ENCODE data around the gene XG. TPM values are rescaled to one million over a fixed set of nuclear protein-coding genes. Genes with fewer than 3 reads are reported as not detected.
"Not testable (repeated sequence)": the region's sequence is repeated elsewhere in the genome, so short reads cannot be mapped to it uniquely, and the experiment has no call there.

Gene XG
- polyA plus RNA-seq, 3 donors = 0.25 to 0.33 (median 0.30) TPM

DNA sequence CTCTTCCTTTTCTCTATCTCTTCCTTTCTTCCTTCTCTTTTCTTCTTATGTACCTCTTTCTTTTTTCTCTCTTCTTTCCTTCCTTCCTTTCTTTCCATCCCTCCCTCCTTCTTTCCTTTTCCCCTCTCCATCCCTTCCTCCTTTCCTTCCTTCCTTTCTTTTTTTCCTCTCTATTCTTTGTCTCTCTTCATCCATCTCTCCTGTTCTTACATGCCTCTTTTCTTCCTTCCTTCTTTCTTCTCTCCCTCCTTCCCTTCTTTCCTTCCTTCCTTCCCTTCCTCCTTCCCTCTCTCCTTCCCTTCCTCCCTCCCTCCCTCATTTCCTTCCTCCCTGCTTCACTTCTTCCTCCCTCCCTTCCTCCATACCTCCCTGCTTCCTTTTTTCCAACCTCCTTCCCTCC, 19.2 kb upstream of the XG start:
- no peak for DNase-seq

GRCh38 chrX:2733286-2733685, 18.6 kb upstream of the XG start:
- DNase-seq = no peak

DNA sequence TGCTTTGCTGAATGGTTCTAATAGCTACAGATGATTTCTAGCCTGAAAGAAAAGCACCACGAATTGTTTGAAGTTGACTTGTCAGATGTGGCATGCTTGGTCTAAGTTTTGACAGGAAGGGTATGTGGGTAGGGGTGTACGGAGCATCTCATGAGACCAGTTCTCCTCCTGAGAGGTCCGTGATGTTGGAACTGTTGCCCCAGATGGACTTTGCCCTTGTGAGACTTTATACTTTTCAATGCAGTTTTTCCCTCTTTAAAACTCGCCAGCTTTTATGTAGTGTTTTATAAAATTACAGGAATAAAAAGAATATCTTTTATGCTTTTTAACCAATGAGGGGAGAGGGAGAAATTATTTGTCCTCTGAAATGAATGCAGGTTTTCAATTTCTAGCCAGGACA, 16.6 kb upstream of the XG start:
- DNase-seq = no peak

GRCh38 chrX:2740672-2741071, 11.2 kb upstream of the XG start:
- DNase-seq = no peak

- DNase-seq = no peak
Observed at GRCh38 chrX:2741386-2741785, 10.5 kb upstream of the XG start.

DNA sequence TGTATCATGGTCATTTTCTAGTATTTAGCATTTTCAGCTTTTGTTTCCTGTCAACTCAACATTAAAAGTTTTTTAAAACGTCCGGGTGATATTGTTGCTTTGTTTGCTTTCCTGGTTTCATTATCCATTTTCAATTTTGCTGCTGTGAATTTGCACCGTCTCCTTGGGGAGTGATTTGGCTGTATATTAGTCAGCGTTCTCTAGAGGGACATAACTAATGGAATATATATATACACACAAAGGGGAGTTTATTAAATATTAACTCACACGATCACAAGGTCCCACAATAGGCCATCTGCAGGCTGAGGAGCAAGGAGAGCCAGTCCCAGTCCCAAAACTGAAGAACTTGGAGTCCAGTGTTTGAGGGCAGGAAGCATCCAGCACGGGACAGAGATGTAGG, 5.6 kb upstream of the XG start:
- not testable (repeated sequence) for DNase-seq

- DNase-seq = no peak
Observed at GRCh38 chrX:2748171-2748814, 3.5 kb upstream of the XG start.

GRCh38 chrX:2748815-2749188, 3.0 kb upstream of the XG start:
- DNase-seq = no peak

- no peak for DNase-seq
Observed at GRCh38 chrX:2751291-2751690, 549 bp upstream of the XG start.

- not testable (repeated sequence) for DNase-seq
Observed at GRCh38 chrX:2752441-2752840, 601 bp downstream of the XG start.

- not testable (repeated sequence) for DNase-seq
Observed at GRCh38 chrX:2755163-2755715, 3.4 kb downstream of the XG start.

- DNase-seq = no peak
Observed at GRCh38 chrX:2756548-2756947, 4.7 kb downstream of the XG start.

- DNase-seq = no peak
Observed at GRCh38 chrX:2761246-2761645, 9.4 kb downstream of the XG start.

- DNase-seq = not testable (repeated sequence)
Observed at GRCh38 chrX:2762671-2763070, 10.8 kb downstream of the XG start.

DNA sequence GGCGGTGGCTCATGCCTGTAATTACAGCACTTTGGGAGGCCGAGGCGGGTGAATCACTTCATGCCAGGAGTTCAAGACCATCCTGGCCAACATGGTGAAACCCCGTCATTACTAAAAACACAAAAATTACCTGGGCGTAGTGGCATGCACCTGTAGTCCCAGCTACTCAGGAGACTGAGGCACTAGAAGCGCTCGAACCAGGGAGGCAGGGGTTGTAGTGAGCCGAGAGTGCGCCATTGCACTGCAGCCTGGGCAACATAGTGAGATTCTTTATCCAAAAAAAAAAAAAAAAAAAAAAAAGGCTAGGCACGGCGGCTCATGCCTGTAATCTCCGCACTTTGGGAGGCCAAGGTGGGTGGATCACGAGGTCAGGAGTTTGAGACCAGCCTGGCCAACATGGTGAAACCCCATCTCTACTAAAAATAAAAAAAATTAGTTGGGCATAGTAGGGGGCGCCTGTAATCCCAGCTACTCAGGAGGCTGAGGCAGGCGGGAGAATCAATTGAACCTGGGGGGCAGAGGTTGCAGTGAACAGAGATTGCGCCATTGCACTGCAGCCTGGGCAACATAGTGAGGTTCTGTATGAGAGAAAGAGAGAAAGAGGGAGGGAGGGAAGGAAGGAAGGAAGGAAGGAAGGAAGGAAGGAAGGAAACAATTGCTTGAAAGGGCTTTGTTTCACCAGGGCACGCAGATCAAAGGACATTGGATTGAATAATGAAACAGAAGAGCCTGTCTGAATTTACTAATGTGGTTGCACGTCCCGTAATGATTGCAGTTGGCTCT, 13.1 kb downstream of the XG start:
- DNase-seq = not testable (repeated sequence)

GRCh38 chrX:2765549-2765830, 13.7 kb downstream of the XG start:
- no peak for DNase-seq

DNA sequence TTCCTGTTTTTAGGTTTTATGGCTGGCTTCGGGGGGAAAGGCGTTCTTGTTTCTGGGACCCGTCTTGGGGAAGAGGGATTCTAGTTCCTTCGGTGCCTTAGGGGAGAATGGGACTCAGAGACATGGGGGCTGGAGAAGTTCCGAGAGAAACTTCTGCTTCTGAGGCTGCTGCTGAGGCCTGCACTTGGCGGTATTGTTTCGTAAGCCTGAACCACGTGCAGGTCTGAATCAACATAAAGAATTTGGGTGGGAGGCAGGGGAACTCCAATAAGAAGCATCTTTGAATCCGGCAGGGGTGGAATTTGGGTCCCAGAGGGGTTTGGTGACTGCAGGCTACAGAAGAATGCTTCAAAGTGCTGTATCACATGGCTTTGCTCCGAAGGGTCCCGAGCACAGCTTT, 15.1 kb downstream of the XG start:
- no peak for DNase-seq

- DNase-seq = no peak
Observed at GRCh38 chrX:2767631-2768455, 16.0 kb downstream of the XG start.

DNA sequence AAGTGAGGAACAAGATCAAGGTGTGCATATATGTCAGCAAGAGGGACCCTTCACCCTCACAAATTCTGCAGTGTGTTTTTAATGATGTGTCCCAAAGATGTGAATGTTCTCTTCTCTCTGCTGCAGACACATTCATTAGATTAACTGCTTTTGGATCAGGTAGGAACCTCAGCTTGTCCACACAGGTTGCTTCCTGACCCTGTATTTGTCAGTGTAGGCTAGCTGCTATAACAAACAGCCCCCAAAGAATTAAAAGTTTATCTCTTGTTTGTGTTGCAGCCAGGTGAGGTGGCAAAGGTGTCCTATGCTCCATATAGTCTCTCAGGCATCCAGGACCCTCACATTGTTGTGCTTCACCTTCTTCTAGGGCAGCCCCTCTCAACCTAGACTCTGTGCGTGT, 17.8 kb downstream of the XG start:
- DNase-seq = no peak

DNA sequence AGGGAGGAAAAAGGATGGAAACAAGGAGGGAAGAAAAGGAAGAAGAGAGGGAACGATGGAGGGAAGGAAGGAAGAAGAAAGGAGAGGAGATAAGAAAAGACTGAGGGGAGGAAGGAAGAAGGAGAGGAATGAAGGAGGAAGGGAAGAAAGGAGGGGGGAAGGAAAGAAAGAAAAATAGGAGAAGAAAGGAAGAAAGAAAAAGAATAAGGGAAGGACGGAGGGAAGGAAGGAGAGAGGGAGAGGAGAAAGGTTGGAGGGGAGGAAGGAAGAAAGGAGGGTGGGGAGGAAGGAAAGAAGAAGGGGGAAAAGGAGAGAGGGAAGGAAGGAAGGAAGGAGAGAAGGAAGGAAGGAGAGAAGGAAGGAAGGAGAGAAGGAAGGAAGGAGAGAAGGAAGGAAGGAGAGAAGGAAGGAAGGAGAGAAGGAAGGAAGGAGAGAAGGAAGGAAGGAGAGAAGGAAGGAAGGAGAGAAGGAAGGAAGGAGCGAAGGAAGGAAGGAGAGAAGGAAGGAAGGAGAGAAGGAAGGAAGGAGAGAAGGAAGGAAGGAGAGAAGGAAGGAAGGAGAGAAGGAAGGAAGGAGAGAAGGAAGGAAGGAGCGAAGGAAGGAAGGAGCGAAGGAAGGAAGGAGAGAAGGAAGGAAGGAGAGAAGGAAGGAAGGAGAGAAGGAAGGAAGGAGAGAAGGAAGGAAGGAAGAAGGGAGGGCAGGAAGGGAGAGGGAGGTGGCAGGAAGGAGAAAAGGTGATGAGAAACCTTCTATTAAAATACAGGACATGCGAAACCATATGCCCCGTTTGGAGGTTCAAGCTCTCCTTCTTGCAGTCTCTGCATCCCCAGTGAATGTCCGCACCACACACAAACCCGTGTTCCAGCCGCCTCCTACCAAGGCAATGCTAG, 21.6 kb downstream of the XG start:
- not testable (repeated sequence) for DNase-seq

GRCh38 chrX:2774057-2774456, 22.2 kb downstream of the XG start:
- no peak for DNase-seq

DNA sequence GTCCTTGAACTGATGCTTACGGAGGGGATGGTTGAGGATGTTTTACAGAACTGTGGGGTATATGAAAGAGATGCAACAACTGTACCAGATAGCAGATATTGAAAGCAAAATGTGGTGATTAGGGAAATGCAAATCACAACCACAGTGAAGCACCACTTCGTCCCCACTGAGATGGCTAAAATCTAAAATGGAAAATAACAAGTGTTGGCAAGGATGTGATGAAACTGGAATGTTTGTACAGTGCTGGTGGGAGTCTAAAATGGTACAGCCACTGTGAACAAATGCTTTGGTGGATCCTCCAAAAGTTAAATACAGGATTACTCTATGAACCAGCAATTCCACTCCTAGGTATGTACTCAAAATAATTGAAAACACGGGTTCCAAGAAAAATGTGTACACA, 22.9 kb downstream of the XG start:
- DNase-seq = no peak

All from renal pelvis (tissue), 4 donors.